ENCODE results near the gene IGFBP2. TPM values are rescaled to one million over a fixed set of nuclear protein-coding genes. Genes with fewer than 3 reads are reported as not detected.

The IGFBP2 gene
- total and polyA plus RNA-seq, 2 of the 4 experiments (the other 2 are of a cell fraction), result 33.5 to 236 TPM

GRCh38 chr2:216683846-216684245, 50.6 kb downstream of the IGFBP2 start:
- peaks cover 0 to 91% of the 10 kb centered on the region in 2 experiments; a peak in 2 of 4 replicates for H3K79me1 ChIP-seq (ENCODE audit: low read depth in 1 of 2, low read length in 2 of 2)
- H2AFZ ChIP-seq (replicated peaks; ENCODE audit: low read length, poor library complexity), result peak overlapping the region; percentile 46
- peaks cover 97% of the 10 kb centered on the region for H4K20me1 ChIP-seq (ENCODE audit: insufficient read depth, low read length)
- no peak overlapping the region for H4K91ac ChIP-seq (ENCODE audit: insufficient read depth, low read depth, low read length)
- H3K9ac ChIP-seq (ENCODE audit: low read depth, low read length), result no peak overlapping the region; the same call in 1 of the 2 replicates
- no TSS peak for BruUV-seq (replicated peaks)
- peaks cover 87% of the 10 kb centered on the region for H3K36me3 ChIP-seq (ENCODE audit: control insufficient read depth, insufficient read depth, low read length)
- CTCF ChIA-PET, result no interaction called here
- H4K8ac ChIP-seq (ENCODE audit: low read depth in 2 of 2, low read length in 2 of 2), result no peak overlapping the region
- in situ Hi-C loops (cut with MboI; ENCODE audit: low sequenced_read_pairs), result no loop called here
- no peak overlapping the region for H2AK9ac ChIP-seq (replicated peaks; ENCODE audit: low read depth, low read length, poor library complexity)
- no peak overlapping the region for H2BK20ac ChIP-seq (ENCODE audit: low read depth, low read length)
- H3K4me2 ChIP-seq (ENCODE audit: low read depth, low read length), result peak overlapping the region; percentile 0; the same call in 1 of the 2 replicates
- H2BK120ac ChIP-seq (ENCODE audit: low read depth, low read length), result no peak overlapping the region
- H3K9me1 ChIP-seq (ENCODE audit: insufficient read depth, low read length), result peaks cover 39% of the 10 kb centered on the region
- TF ChIP-seq SMC3 (IDR thresholded peaks at IDR 0.05; ENCODE audit: low read depth, low read length), result no peak
- TF ChIP-seq, protein P1, sequence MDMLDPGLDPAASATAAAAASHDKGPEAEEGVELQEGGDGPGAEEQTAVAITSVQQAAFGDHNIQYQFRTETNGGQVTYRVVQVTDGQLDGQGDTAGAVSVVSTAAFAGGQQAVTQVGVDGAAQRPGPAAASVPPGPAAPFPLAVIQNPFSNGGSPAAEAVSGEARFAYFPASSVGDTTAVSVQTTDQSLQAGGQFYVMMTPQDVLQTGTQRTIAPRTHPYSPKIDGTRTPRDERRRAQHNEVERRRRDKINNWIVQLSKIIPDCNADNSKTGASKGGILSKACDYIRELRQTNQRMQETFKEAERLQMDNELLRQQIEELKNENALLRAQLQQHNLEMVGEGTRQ (IDR thresholded peaks at IDR 0.05; ENCODE audit: low read depth, low read length), result peak; percentile 76
- 0 out of 2 replicates have a peak, but pooled peaks have one; percentile 2 for TF ChIP-seq POLR2A (IDR thresholded peaks at IDR 0.05; ENCODE audit: low read depth, low read length)
- TF ChIP-seq MXI1 (IDR thresholded peaks at IDR 0.05; ENCODE audit: borderline replicate concordance, low read depth, low read length), result peak; percentile 93
- TF ChIP-seq NFE2L2 (IDR thresholded peaks at IDR 0.05; ENCODE audit: low read depth, low read length), result no peak
- no peak for TF ChIP-seq MAZ (IDR thresholded peaks at IDR 0.05; ENCODE audit: borderline replicate concordance, low read depth, low read length)
- no peak for TF ChIP-seq CTCF (conservative IDR thresholded peaks at IDR 0.05; ENCODE audit: low read depth, low read length)
- no peak for TF ChIP-seq RFX5 (IDR thresholded peaks at IDR 0.05; ENCODE audit: low read depth, low read length)
- TF ChIP-seq FOS (IDR thresholded peaks at IDR 0.05; ENCODE audit: low read depth, low read length), result 0 out of 2 replicates have a peak, but pooled peaks have one; percentile 7
- TF ChIP-seq MAFK (IDR thresholded peaks at IDR 0.05; ENCODE audit: low read depth, low read length), result no peak
- TF ChIP-seq CHD1 (IDR thresholded peaks at IDR 0.05; ENCODE audit: low read depth, low read length), result no peak
- TF ChIP-seq RCOR1 (IDR thresholded peaks at IDR 0.05; ENCODE audit: insufficient replicate concordance, low read length), result no peak
- peak; percentile 100 for TF ChIP-seq CEBPB (IDR thresholded peaks at IDR 0.05; ENCODE audit: low read depth, low read length)
- TF ChIP-seq RAD21 (IDR thresholded peaks at IDR 0.05; ENCODE audit: low read length), result no peak
- peak; percentile 43; the same call in 1 of the 2 replicates for TF ChIP-seq BHLHE40 (IDR thresholded peaks at IDR 0.05; ENCODE audit: low read depth, low read length)
- no peak for TF ChIP-seq ELK1 (IDR thresholded peaks at IDR 0.05; ENCODE audit: borderline replicate concordance, low read depth, low read length)
- H3K23ac ChIP-seq (ENCODE audit: low read depth, low read length), result no peak overlapping the region
- dilution Hi-C loops (cut with HindIII; ENCODE audit: low sequenced_read_pairs, unreplicated experiment), result loop anchor here (25.0 kb wide), 2 partner anchors 478 to 828 kb away; no protein-coding TSS in a partner anchor
- H3K18ac ChIP-seq (ENCODE audit: low read depth, low read length), result no peak overlapping the region
- H2AK5ac ChIP-seq (ENCODE audit: low read depth, low read length), result no peak overlapping the region
- H4K5ac ChIP-seq (ENCODE audit: low read depth, low read length), result no peak overlapping the region
- no peaks in the 10 kb centered on the region for H3K27me3 ChIP-seq (ENCODE audit: control insufficient read depth, insufficient read depth, low read length)
- H3K4me1 ChIP-seq (ENCODE audit: control insufficient read depth, insufficient read depth, low read length), result peaks cover 7% of the 10 kb centered on the region
- no CpG with 5 or more reads among the region's 3 CpGs for WGBS, 2 experiments (ENCODE audit: extremely low coverage in 2 of 2, insufficient read length in 1 of 2)
- ATAC-seq (ENCODE audit: low read depth), result peak; percentile 0
- intact Hi-C loops (cut with micrococcal nuclease), result no loop called here
- peak; percentile 94 for DNase-seq
- H3K27ac ChIP-seq (ENCODE audit: insufficient read depth, low read length), result peak overlapping the region; percentile 14; the same call in 1 of the 2 replicates
- POLR2A ChIA-PET (ENCODE audit: unreplicated experiment), result interaction anchor here (0.6 to 1.1 kb wide), 4 partner anchors 9 to 294 kb away, joined by 3 to 10 read pairs (median 4); partner anchors contain the start of gene IGFBP5
- H3K14ac ChIP-seq (replicated peaks; ENCODE audit: low read depth, low read length), result 0 out of 2 replicates have a peak overlapping the region, but pooled peaks have one; percentile 8
- H3K9me3 ChIP-seq (ENCODE audit: control insufficient read depth, insufficient read depth, low read length), result no peaks in the 10 kb centered on the region
- no peak overlapping the region for H2BK15ac ChIP-seq (ENCODE audit: low read depth, low read length)
- H3K4ac ChIP-seq (ENCODE audit: low read depth, low read length), result no peak overlapping the region
- peak overlapping the region; percentile 8 for H2BK5ac ChIP-seq (ENCODE audit: low read depth, low read length, poor library complexity, severe bottlenecking)
- H3K56ac ChIP-seq (ENCODE audit: extremely low read depth, insufficient read depth, low read length), result no peak overlapping the region
- no peak overlapping the region for H3K4me3 ChIP-seq (ENCODE audit: insufficient read depth, low read depth, low read length)
